ENCODE results near the gene GDAP2.

GRCh38 chr1:117824616-117825015 is 104.8 kb downstream of the GDAP2 start:
- TF ChIP-seq EP300 (IDR thresholded peaks at IDR 0.05) (no peak), POLR2A (IDR thresholded peaks at IDR 0.05) (no peak)

Measured in suprapubic skin (tissue), 2 donors.